ENCODE data around the gene FANCC. TPM values are rescaled to one million over a fixed set of nuclear protein-coding genes. Genes with fewer than 3 reads are reported as not detected.

Gene FANCC
- total and polyA plus RNA-seq, 2 of the 8 experiments (the other 6 are each of a cell fraction or from before 2014, with no cell fraction given), result 7.8 to 15.2 TPM

- no peak overlapping the region for H3K4ac ChIP-seq (replicated peaks; ENCODE audit: insufficient read length, low read depth, low read length)
- H3K79me1 ChIP-seq (ENCODE audit: low read depth, low read length), result no peaks in the 10 kb centered on the region
- no peak overlapping the region for H2BK12ac ChIP-seq (ENCODE audit: low read depth, low read length)
- H3K4me3 ChIP-seq (ENCODE audit: extremely low read depth in 1 of 4, insufficient read depth in 2 of 4, low read depth in 3 of 4, low read length in 4 of 4), result no peak overlapping the region
- H3K23ac ChIP-seq (ENCODE audit: insufficient read length), result no peak overlapping the region
- WGBS, 2 experiments (ENCODE audit: extremely low coverage in 1 of 2, insufficient coverage in 1 of 2, insufficient read length in 1 of 2, insufficient replicate concordance in 2 of 2, low coverage in 1 of 2, low lambda C conversion rate in 2 of 2, missing lambda C conversion rate in 1 of 2), result 90% methylated on average over 2 of the region's 2 CpGs; no CpG with 5 or more reads in 1 of the 2 experiments
- H3K18ac ChIP-seq (ENCODE audit: extremely low read depth, low read length), result no peak overlapping the region
- H3K79me2 ChIP-seq (ENCODE audit: control insufficient read depth in 1 of 2, insufficient read depth in 2 of 2, low read length in 2 of 2), result no peaks in the 10 kb centered on the region
- H3K9me3 ChIP-seq (ENCODE audit: insufficient read depth in 2 of 2, low read depth in 1 of 2, low read length in 1 of 2), result peaks cover 2 to 5% of the 10 kb centered on the region in 2 experiments; a peak in 3 of 4 replicates
- DNase-seq (ENCODE audit: low read depth in 1 of 2, low spot score in 2 of 2) (no peak), FAIRE-seq (no peak)
- no peak overlapping the region for H2BK5ac ChIP-seq (ENCODE audit: low read depth, low read length)
- H3K14ac ChIP-seq (ENCODE audit: insufficient read length), result no peak overlapping the region
- no peak overlapping the region for H3K27ac ChIP-seq (ENCODE audit: low read depth, low read length)
- no peaks in the 10 kb centered on the region for H4K20me1 ChIP-seq (replicated peaks in 1 of 2; ENCODE audit: control insufficient read depth in 1 of 2, insufficient read depth in 2 of 2, low read length in 2 of 2)
- H2BK15ac ChIP-seq (ENCODE audit: low read length), result no peak overlapping the region
- POLR2A ChIA-PET (ENCODE audit: partially characterized antibody), result no interaction called here
- H4K91ac ChIP-seq (replicated peaks; ENCODE audit: insufficient read length, low read length), result no peak overlapping the region
- H2BK120ac ChIP-seq (replicated peaks; ENCODE audit: low read depth, low read length), result no peak overlapping the region
- H3K4me2 ChIP-seq (ENCODE audit: insufficient read depth in 1 of 2, low read depth in 2 of 2, low read length in 2 of 2), result no peak overlapping the region
- H4K8ac ChIP-seq (ENCODE audit: extremely low read depth, insufficient read depth, low read length), result no peak overlapping the region
- no peaks in the 10 kb centered on the region for H3K36me3 ChIP-seq (ENCODE audit: control insufficient read depth in 2 of 4, insufficient read depth in 4 of 4, low read length in 3 of 4)
- H2BK20ac ChIP-seq (ENCODE audit: low read length), result no peak overlapping the region
- TF ChIP-seq CBX5 (IDR thresholded peaks at IDR 0.05; ENCODE audit: low read depth, low read length) (no peak), YY1 (IDR thresholded peaks at IDR 0.05; ENCODE audit: low read depth, low read length) (no peak), BACH1 (IDR thresholded peaks at IDR 0.05; ENCODE audit: low read length) (no peak), JUND (IDR thresholded peaks at IDR 0.05; ENCODE audit: low read length) (no peak), BCL11A (IDR thresholded peaks at IDR 0.05; ENCODE audit: low read depth in 2 of 2, low read length in 2 of 2) (no peak), RFX5 (IDR thresholded peaks at IDR 0.05; ENCODE audit: borderline replicate concordance, low read depth, low read length) (no peak), HDAC2 (IDR thresholded peaks at IDR 0.05; ENCODE audit: borderline replicate concordance in 1 of 2, low read depth in 2 of 2, low read length in 2 of 2) (no peak), TAF1 (IDR thresholded peaks at IDR 0.05; ENCODE audit: low read depth, low read length) (no peak), ZNF274 (IDR thresholded peaks at IDR 0.05; ENCODE audit: borderline replicate concordance, extremely low read depth, low read length) (no peak), JUN (IDR thresholded peaks at IDR 0.05; ENCODE audit: low read depth, low read length) (no peak)
- H3K56ac ChIP-seq (replicated peaks; ENCODE audit: insufficient read length, low read depth, low read length), result no peak overlapping the region
- H2AK5ac ChIP-seq (ENCODE audit: low read depth, low read length), result no peak overlapping the region
- CTCF ChIA-PET (ENCODE audit: partially characterized antibody), result interaction anchor here (1.2 to 1.5 kb wide), 2 partner anchors 9 to 14 kb away, joined by 4 to 9 read pairs; no protein-coding TSS in a partner anchor
- no peaks in the 10 kb centered on the region for H3K4me1 ChIP-seq (replicated peaks in 1 of 4; ENCODE audit: control insufficient read depth in 3 of 4, insufficient read depth in 4 of 4, low read length in 3 of 4)
- H2AFZ ChIP-seq (ENCODE audit: low read length), result no peak overlapping the region
- no peak overlapping the region for H3K9ac ChIP-seq (replicated peaks in 1 of 4; ENCODE audit: extremely low read depth in 1 of 4, low read depth in 3 of 4, low read length in 3 of 4)
- no peaks in the 10 kb centered on the region for H3K23me2 ChIP-seq (ENCODE audit: low read depth, low read length)
- no peak overlapping the region for H4K5ac ChIP-seq (ENCODE audit: insufficient read length, low read depth, low read length)
- no peaks in the 10 kb centered on the region; a peak in 1 of 7 replicates for H3K27me3 ChIP-seq (replicated peaks in 1 of 4; ENCODE audit: control insufficient read depth in 3 of 4, extremely low read depth in 1 of 4, insufficient read depth in 3 of 4, low read length in 3 of 4)
Observed at GRCh38 chr9:95332860-95333259, 15.4 kb upstream of the FANCC start.
